Brain microvascular endothelial cell (primary cell): ENCODE results near the gene IBA57.
A peak's percentile ranks its signal among the peaks of the same experiment; 100 is the strongest.

ENCODE experiments used
- DNase-seq: peaks from one replicate; pipeline ENCODE4 v3.0.0-alpha.2; 2020
- H3K27ac ChIP-seq: fragments of 250-450 bp; sonication (Bioruptor Pico); 2 replicates; pipeline ENCODE4 v1.5.1; 2020; ENCODE audit warnings: mild to moderate bottlenecking, moderate library complexity
- H3K27me3 ChIP-seq: fragments of 250-450 bp; sonication (Bioruptor Pico); replicated peaks from 2 replicates; pipeline ENCODE4 v1.5.1; 2020; ENCODE audit warnings: mild to moderate bottlenecking
- H3K36me3 ChIP-seq: fragments of 250-450 bp; sonication (Bioruptor Pico); replicated peaks from 2 replicates; pipeline ENCODE4 v1.5.1; 2020; ENCODE audit warnings: mild to moderate bottlenecking
- H3K4me3 ChIP-seq: 2 replicates; pipeline ENCODE4 v1.5.1; 2011; ENCODE audit warnings: low read depth, mild to moderate bottlenecking, control low read depth, low read length, moderate library complexity
- CTCF ChIP-seq: IDR thresholded peaks from 2 replicates; pipeline ENCODE4 v1.5.1; 2011; ENCODE audit warnings: low read depth, mild to moderate bottlenecking, moderate library complexity, low read length, control low read depth, inconsistent platforms; ENCODE audit errors: missing control alignments
- in situ Hi-C: cut with HindIII; loops from 2 replicates; pipeline ENCODE4 v1.10.0; 2017; ENCODE audit warnings: low sequenced_read_pairs, low pct_ligation_motif_present

The IBA57 gene

GRCh38 chr1:228161362-228161761 is 4.2 kb upstream of the IBA57 start:
- no peak overlapping the region for H3K27ac ChIP-seq
- in situ Hi-C loops = no loop called here
- H3K4me3 ChIP-seq = no peak overlapping the region
- no peak for DNase-seq
- H3K27me3 ChIP-seq = peaks cover 13% of the 10 kb centered on the region
- no peak for TF ChIP-seq CTCF
- H3K36me3 ChIP-seq = no peaks in the 10 kb centered on the region

- no peaks in the 10 kb centered on the region for H3K36me3 ChIP-seq
- H3K4me3 ChIP-seq = no peak overlapping the region
- in situ Hi-C loops = no loop called here
- no peak for TF ChIP-seq CTCF
- H3K27ac ChIP-seq = no peak overlapping the region
- H3K27me3 ChIP-seq = peaks cover 13% of the 10 kb centered on the region
- DNase-seq = no peak
Measured at GRCh38 chr1:228161866-228162265, 3.7 kb upstream of the IBA57 start.

- H3K27me3 ChIP-seq = peaks cover 13% of the 10 kb centered on the region
- H3K36me3 ChIP-seq = no peaks in the 10 kb centered on the region
- DNase-seq = no peak
- H3K4me3 ChIP-seq = no peak overlapping the region
- in situ Hi-C loops = no loop called here
- peak; percentile 10 for TF ChIP-seq CTCF
- H3K27ac ChIP-seq = no peak overlapping the region
Measured at GRCh38 chr1:228162286-228163006, 3.2 kb upstream of the IBA57 start.

GRCh38 chr1:228163007-228163753 is 2.4 kb upstream of the IBA57 start:
- Histone ChIP-seq H3K27me3 (peaks cover 10% of the 10 kb centered on the region), H3K36me3 (no peaks in the 10 kb centered on the region), H3K27ac (no peak overlapping the region), H3K4me3 (no peak overlapping the region)
- DNase-seq = peak; percentile 32
- in situ Hi-C loops = no loop called here
- no peak for TF ChIP-seq CTCF

GRCh38 chr1:228163776-228164519 is 1.7 kb upstream of the IBA57 start:
- Histone ChIP-seq H3K27ac (no peak overlapping the region), H3K36me3 (no peaks in the 10 kb centered on the region)
- in situ Hi-C loops = no loop called here

More at GRCh38 chr1:228163776-228164519, 1.7 kb upstream of the IBA57 start:
- peaks cover 4% of the 10 kb centered on the region for H3K27me3 ChIP-seq
- no peak overlapping the region for H3K4me3 ChIP-seq
- no peak for TF ChIP-seq CTCF
- DNase-seq = no peak
